B cell (primary cell): ENCODE data around the gene CCL19. TPM values are rescaled to one million over a fixed set of nuclear protein-coding genes. Genes with fewer than 3 reads are reported as not detected.

ENCODE experiments used
- ATAC-seq: fragments of 200-7000 bp; cut with Tn5 transposase; one replicate; pipeline ENCODE4 v1.10.0; 2021; ENCODE audit warnings: low read depth, mild to moderate bottlenecking, moderate number of reproducible peaks, moderate library complexity
- CTCF ChIA-PET: fragments of 350-600 bp; sonication (Branson Sonifier 250); formaldehyde crosslinking; loops from one replicate; lab custom pipeline; 2021; ENCODE audit warnings: antibody characterized with exemption, inconsistent platforms; lab: Charles Lee
- POLR2A ChIA-PET: fragments of 350-600 bp; sonication (Branson Sonifier 250); formaldehyde crosslinking; loops from one replicate; lab custom pipeline; 2021; ENCODE audit warnings: antibody characterized with exemption; lab: Charles Lee
- DNase-seq: peaks from one replicate; pipeline ENCODE4 v3.0.0; 2013
- H2AFZ ChIP-seq: 2 replicates; pipeline ENCODE4 v1.6.1; 2012; ENCODE audit warnings: mild to moderate bottlenecking, low read depth, low read length; ENCODE audit not compliant: insufficient read depth, poor library complexity, severe bottlenecking
- H3K27ac ChIP-seq, 2 donors: 1 replicate in 1 of 2; 2 replicates in 1 of 2; pipeline ENCODE4 v1.5.1; 2012 to 2013; ENCODE audit warnings: low read length in 2 of 2, mild to moderate bottlenecking in 2 of 2, moderate library complexity in 1 of 2
- H3K27me3 ChIP-seq, 4 experiments: fragments of 200-600 bp in 1 of 4; sonication (generic) in 1 of 4; replicated peaks in 1 of 4; 1 replicate in 2 of 4; 2 replicates in 2 of 4; pipeline versions ENCODE4 v1.6.1 to v1.7.0; 2013 to 2016; ENCODE audit warnings: low read length in 3 of 4, mild to moderate bottlenecking in 2 of 4, mixed read lengths in 1 of 4, moderate library complexity in 1 of 4; ENCODE audit not compliant: insufficient read depth in 4 of 4, control insufficient read depth in 3 of 4; ENCODE audit errors: control extremely low read depth in 1 of 4
- H3K36me3 ChIP-seq, 2 experiments: replicated peaks in 1 of 2; 1 replicate in 1 of 2; 2 replicates in 1 of 2; pipeline versions ENCODE4 v1.6.1 to v1.7.1; 2013; ENCODE audit warnings: low read length in 1 of 2; ENCODE audit not compliant: insufficient read depth in 2 of 2, control insufficient read depth in 1 of 2; ENCODE audit errors: control extremely low read depth in 1 of 2, extremely low read depth in 1 of 2
- H3K4me1 ChIP-seq, 2 donors: fragments of 200-600 bp in 1 of 2; sonication (generic) in 1 of 2; 1 replicate in 1 of 2; 2 replicates in 1 of 2; pipeline versions ENCODE4 v1.5.1 to v1.6.1; 2013 to 2017; ENCODE audit warnings: low read length in 2 of 2; ENCODE audit not compliant: control insufficient read depth in 2 of 2, insufficient read depth in 2 of 2
- H3K4me2 ChIP-seq: replicated peaks from 2 replicates; pipeline ENCODE3; 2012; ENCODE audit warnings: mild to moderate bottlenecking, low read depth, low read length; ENCODE audit not compliant: poor library complexity, severe bottlenecking
- H3K4me3 ChIP-seq, 5 experiments: fragments of 200-600 bp in 1 of 5; sonication (generic) in 1 of 5; 1 replicate in 3 of 5; 2 replicates in 2 of 5; pipeline versions ENCODE4 v1.5.1 to v1.7.0; 2011 to 2016; ENCODE audit warnings: low read length in 4 of 5, mild to moderate bottlenecking in 4 of 5, low read depth in 2 of 5, control low read depth in 1 of 5, moderate library complexity in 1 of 5; ENCODE audit not compliant: insufficient read depth in 1 of 5; ENCODE audit errors: control extremely low read depth in 1 of 5, extremely low read depth in 1 of 5
- H3K79me2 ChIP-seq: fragments of 200-600 bp; sonication (generic); one replicate; pipeline ENCODE4 v1.6.0; 2016; ENCODE audit warnings: low read length; ENCODE audit not compliant: control insufficient read depth, insufficient read depth
- H3K9ac ChIP-seq: fragments of 200-600 bp; sonication (generic); 2 replicates; pipeline ENCODE4 v1.6.1; 2017; ENCODE audit warnings: mild to moderate bottlenecking, low read length, moderate library complexity
- H3K9me3 ChIP-seq, 3 donors: one replicate each; pipeline versions ENCODE4 v1.6.1 to v1.7.1; 2013; ENCODE audit warnings: low read length in 2 of 3; ENCODE audit not compliant: control insufficient read depth in 2 of 3, insufficient read depth in 1 of 3; ENCODE audit errors: control extremely low read depth in 1 of 3
- H4K20me1 ChIP-seq: 2 replicates; pipeline ENCODE4 v1.6.0; 2012; ENCODE audit warnings: mild to moderate bottlenecking, low read length; ENCODE audit not compliant: insufficient read depth, control insufficient read depth, poor library complexity, severe bottlenecking
- H3K27ac Mint-ChIP-seq: one replicate; pipeline ENCODE4 v1.8.0; 2021; ENCODE audit warnings: mixed read lengths
- H3K27me3 Mint-ChIP-seq: one replicate; pipeline ENCODE4 v1.8.0; 2021; ENCODE audit warnings: mixed read lengths
- H3K4me1 Mint-ChIP-seq: one replicate; pipeline ENCODE4 v1.8.0; 2021; ENCODE audit warnings: mixed read lengths
- H3K4me3 Mint-ChIP-seq: one replicate; pipeline ENCODE4 v1.8.0; 2021; ENCODE audit warnings: mixed read lengths
- H3K9me3 Mint-ChIP-seq: one replicate; pipeline ENCODE4 v1.8.0; 2022; ENCODE audit warnings: mixed read lengths; ENCODE audit not compliant: insufficient read depth
- CTCF ChIP-seq: fragments of 200-600 bp; IDR thresholded peaks from one replicate; pipeline ENCODE4 v1.8.0; 2022; ENCODE audit warnings: antibody characterized with exemption, mild to moderate bottlenecking
- EZH2 ChIP-seq: IDR thresholded peaks from 2 replicates; pipeline ENCODE4 v1.6.1; 2012; ENCODE audit warnings: borderline replicate concordance, low read depth, mild to moderate bottlenecking, moderate library complexity, low read length; ENCODE audit not compliant: insufficient read depth, poor library complexity, severe bottlenecking
- WGBS: methylation state at CpG from one replicate; pipeline ENCODE4 v1.1.5; 2013; ENCODE audit warnings: missing lambda C conversion rate; ENCODE audit not compliant: insufficient coverage; 5-methylcytosine and 5-hydroxymethylcytosine counted together
- intact Hi-C: fragments of 100-400 bp; cut with micrococcal nuclease; formaldehyde crosslinking; loops from one replicate; pipeline ENCODE4 v1.10.0; 2022
- polyA plus RNA-seq: library from polyadenylated mRNA; depleted of rRNA; stranded (reverse); fragments of >200 nt; gene quantifications from 2 replicates; pipeline ENCODE4 v1.2.3, GENCODE V29; 2012
- total RNA-seq, 2 donors: library from RNA; stranded (reverse); fragments of 120-200 nt in 1 of 2; gene quantifications; 1 replicate in 1 of 2; 2 replicates in 1 of 2; pipeline versions ENCODE4 v1.2.3 to v1.2.4, GENCODE V29; 2013 to 2022

Gene CCL19
- total and polyA plus RNA-seq, 2 donors (not counting 1 experiment from before 2014, with no cell fraction given): not detected

- peaks cover 0 to 8% (median 5%) of the 10 kb centered on the region in 4 experiments for H3K27me3 ChIP-seq
- no peak for ATAC-seq
- ChIA-PET CTCF (interaction anchor here (0.9 to 1.2 kb wide), 2 partner anchors 9 to 11 kb away, joined by 3 to 4 read pairs; no protein-coding TSS in a partner anchor), POLR2A (no interaction called here)
- H2AFZ ChIP-seq: no peak within 1 kb of the TSS
- no peak within 1 kb of the TSS for H3K4me3 ChIP-seq
- no peaks in the 10 kb centered on the region for H3K4me1 Mint-ChIP-seq
- H3K79me2 ChIP-seq: no peaks in the 10 kb centered on the region
- H3K9me3 Mint-ChIP-seq: no peaks in the 10 kb centered on the region
- no peaks in the 10 kb centered on the region for H3K4me1 ChIP-seq
- H3K9ac ChIP-seq: no peak within 1 kb of the TSS
- DNase-seq: no peak
- no peak within 1 kb of the TSS for H3K27ac ChIP-seq
- no peak within 1 kb of the TSS for H3K27ac Mint-ChIP-seq
- H3K9me3 ChIP-seq: no peaks in the 10 kb centered on the region
- no peaks in the 10 kb centered on the region for H4K20me1 ChIP-seq
- intact Hi-C loops: no loop called here
- no CpG with 5 or more reads among the region's 2 CpGs for WGBS
- H3K36me3 ChIP-seq: no peaks in the 10 kb centered on the region
- no peak within 1 kb of the TSS for H3K4me3 Mint-ChIP-seq
- TF ChIP-seq EZH2 (no peak), CTCF (no peak)
- no peak within 1 kb of the TSS for H3K4me2 ChIP-seq
- peaks cover 31% of the 10 kb centered on the region for H3K27me3 Mint-ChIP-seq
These were observed 18.9 kb upstream of the CCL19 start, which contains the start of gene CCL21 for GRCh38 chr9:34710023-34710422. Gene CCL21, minus strand, starts transcription at chr9:34710136. Its CDS starts 70 bp downstream, at chr9:34710066.

- Histone ChIP-seq H3K9ac (no peak overlapping the region), H2AFZ (no peak overlapping the region), H3K4me1 (no peaks in the 10 kb centered on the region), H3K27ac (no peak overlapping the region), H3K27me3 (peaks cover 0 to 7% (median 3%) of the 10 kb centered on the region in 4 experiments), H4K20me1 (no peaks in the 10 kb centered on the region), H3K4me3 (no peak overlapping the region), H3K9me3 (no peaks in the 10 kb centered on the region), H3K4me2 (no peak overlapping the region), H3K79me2 (no peaks in the 10 kb centered on the region), H3K36me3 (no peaks in the 10 kb centered on the region)
- Mint-ChIP-seq H3K27me3 (peaks cover 25% of the 10 kb centered on the region), H3K4me3 (no peak overlapping the region), H3K27ac (no peak overlapping the region), H3K4me1 (no peaks in the 10 kb centered on the region), H3K9me3 (no peaks in the 10 kb centered on the region)
- DNase-seq (no peak), ATAC-seq (no peak)
- CTCF ChIA-PET: interaction anchor here (0.9 to 1.2 kb wide), 2 partner anchors 9 to 10 kb away, joined by 3 to 4 read pairs; no protein-coding TSS in a partner anchor
- intact Hi-C loops: loop anchor here (10.0 kb wide), 1 partner anchor 275 kb away; the partner anchor contains the start of gene DNAJB5
- WGBS: 95% methylated on average over 7 of the region's 9 CpGs
- no peak for TF ChIP-seq EZH2
- no peak for TF ChIP-seq CTCF
- POLR2A ChIA-PET: no interaction called here
These were observed 18.3 kb upstream of the CCL19 start for GRCh38 chr9:34709196-34709978.
